GM19395 (cell line): ENCODE data around the gene C10orf90.
"Not testable (repeated sequence)": the region's sequence is repeated elsewhere in the genome, so short reads cannot be mapped to it uniquely, and the experiment has no call there.

ENCODE experiments used
- ATAC-seq: cut with Tn5 transposase; IDR thresholded peaks from one replicate; pipeline ENCODE4 v1.9.1; 2021; ENCODE audit warnings: mild to moderate bottlenecking, moderate library complexity; ENCODE audit not compliant: unreplicated experiment

The C10orf90 gene

GRCh38 chr10:126558881-126559280 is 111.6 kb downstream of the C10orf90 start:
- ATAC-seq, result no peak

GRCh38 chr10:126551202-126551601 is 119.3 kb downstream of the C10orf90 start:
- ATAC-seq, result no peak

GRCh38 chr10:126550586-126550985 is 119.9 kb downstream of the C10orf90 start:
- not testable (repeated sequence) for ATAC-seq

- ATAC-seq, result no peak
Observed at GRCh38 chr10:126549344-126549743, 121.1 kb downstream of the C10orf90 start.

GRCh38 chr10:126544565-126544964 is 125.9 kb downstream of the C10orf90 start:
- ATAC-seq, result no peak

- no peak for ATAC-seq
Observed at GRCh38 chr10:126538439-126539135, 131.9 kb downstream of the C10orf90 start.

GRCh38 chr10:126536656-126537055 is 133.8 kb downstream of the C10orf90 start:
- no peak for ATAC-seq

GRCh38 chr10:126536148-126536547 is 134.3 kb downstream of the C10orf90 start:
- no peak for ATAC-seq

- ATAC-seq, result no peak
Observed at GRCh38 chr10:126533644-126534043, 136.8 kb downstream of the C10orf90 start.

GRCh38 chr10:126528315-126528835 is 142.1 kb downstream of the C10orf90 start:
- ATAC-seq, result no peak

- ATAC-seq, result no peak
Observed at GRCh38 chr10:126527645-126528314, 142.7 kb downstream of the C10orf90 start.

GRCh38 chr10:126525326-126525725 is 145.2 kb downstream of the C10orf90 start:
- ATAC-seq, result no peak

GRCh38 chr10:126524526-126524925 is 146.0 kb downstream of the C10orf90 start:
- no peak for ATAC-seq

GRCh38 chr10:126523071-126523470 is 147.4 kb downstream of the C10orf90 start:
- ATAC-seq, result no peak

GRCh38 chr10:126521399-126521798 is 149.1 kb downstream of the C10orf90 start:
- ATAC-seq, result no peak

GRCh38 chr10:126520751-126521317 is 149.7 kb downstream of the C10orf90 start:
- no peak for ATAC-seq

- ATAC-seq, result no peak
Observed at GRCh38 chr10:126519992-126520391, 150.5 kb downstream of the C10orf90 start.

GRCh38 chr10:126519185-126519584 is 151.3 kb downstream of the C10orf90 start:
- no peak for ATAC-seq

- ATAC-seq, result no peak
Observed at GRCh38 chr10:126518218-126519080, 152.0 kb downstream of the C10orf90 start.

GRCh38 chr10:126516515-126516914 is 154.0 kb downstream of the C10orf90 start:
- no peak for ATAC-seq

- no peak for ATAC-seq
Observed at GRCh38 chr10:126511917-126512479, 158.5 kb downstream of the C10orf90 start.
